CD4-positive, alpha-beta T cell (primary cell): ENCODE results near the gene ADAM23. TPM values are rescaled to one million over a fixed set of nuclear protein-coding genes. Genes with fewer than 3 reads are reported as not detected.

Experiments
- ATAC-seq: fragments of 200-7000 bp; cut with Tn5 transposase; one replicate; pipeline ENCODE4 v1.10.0; 2022; ENCODE audit warnings: mild to moderate bottlenecking; ENCODE audit not compliant: poor library complexity
- CTCF ChIA-PET: fragments of 350-600 bp; sonication (Branson Sonifier 250); formaldehyde crosslinking; loops from one replicate; lab custom pipeline; 2021; ENCODE audit warnings: antibody characterized with exemption, inconsistent platforms; lab: Charles Lee
- POLR2A ChIA-PET: fragments of 350-600 bp; sonication (Branson Sonifier 250); formaldehyde crosslinking; loops from one replicate; lab custom pipeline; 2021; ENCODE audit warnings: antibody characterized with exemption, inconsistent platforms; lab: Charles Lee
- DNase-seq, 14 experiments: peaks; one replicate each; pipeline ENCODE4 v3.0.0-alpha.2; 2013 to 2020; ENCODE audit warnings: mixed read lengths in 2 of 14
- H3K27ac ChIP-seq, 2 donors: one replicate each; pipeline versions ENCODE4 v1.5.1 to v1.7.0; 2013; ENCODE audit warnings: low read length in 2 of 2, low read depth in 1 of 2, mild to moderate bottlenecking in 1 of 2
- H3K27me3 ChIP-seq, 2 experiments: 1 replicate in 1 of 2; 2 replicates in 1 of 2; pipeline versions ENCODE4 v1.6.1 to v1.7.0; 2013; ENCODE audit warnings: low read length in 2 of 2, control low read depth in 1 of 2, mild to moderate bottlenecking in 1 of 2, moderate library complexity in 1 of 2; ENCODE audit not compliant: insufficient read depth in 2 of 2, control insufficient read depth in 1 of 2
- H3K36me3 ChIP-seq: one replicate; pipeline ENCODE4 v1.6.1; 2013; ENCODE audit warnings: low read length, control low read depth; ENCODE audit not compliant: insufficient read depth
- H3K4me1 ChIP-seq: one replicate; pipeline ENCODE4 v1.6.1; 2013; ENCODE audit warnings: low read length, control low read depth; ENCODE audit not compliant: insufficient read depth
- H3K4me3 ChIP-seq: one replicate; pipeline ENCODE4 v1.5.1; 2013; ENCODE audit warnings: mild to moderate bottlenecking, low read length, moderate library complexity
- H3K9me3 ChIP-seq, 2 experiments: 1 replicate in 1 of 2; 2 replicates in 1 of 2; pipeline versions ENCODE4 v1.6.1 to v1.7.0; 2013; ENCODE audit warnings: low read length in 2 of 2, mild to moderate bottlenecking in 2 of 2, control low read depth in 1 of 2, moderate library complexity in 1 of 2; ENCODE audit not compliant: control insufficient read depth in 1 of 2, insufficient read depth in 1 of 2
- H3K27ac Mint-ChIP-seq: one replicate; pipeline ENCODE4 v1.8.0; 2020; ENCODE audit warnings: mixed read lengths
- H3K27me3 Mint-ChIP-seq: one replicate; pipeline ENCODE4 v1.8.0; 2021; ENCODE audit warnings: mixed read lengths
- H3K36me3 Mint-ChIP-seq: one replicate; pipeline ENCODE4 v1.8.0; 2021; ENCODE audit warnings: low read depth, mixed read lengths
- H3K4me1 Mint-ChIP-seq: one replicate; pipeline ENCODE4 v1.8.0; 2021; ENCODE audit warnings: low read depth, mixed read lengths
- H3K4me3 Mint-ChIP-seq: one replicate; pipeline ENCODE4 v1.8.0; 2020; ENCODE audit warnings: mild to moderate bottlenecking, mixed read lengths
- H3K9me3 Mint-ChIP-seq: one replicate; pipeline ENCODE4 v1.8.0; 2020; ENCODE audit warnings: mixed read lengths
- CTCF ChIP-seq: fragments of 200-600 bp; IDR thresholded peaks from one replicate; pipeline ENCODE4 v1.8.0; 2022; ENCODE audit warnings: antibody characterized with exemption, mild to moderate bottlenecking
- intact Hi-C, 2 experiments: fragments of 100-400 bp; cut with DNase I in 1 of 2; cut with micrococcal nuclease in 1 of 2; formaldehyde crosslinking; loops; one replicate each; pipeline versions ENCODE4 v1.15.1 to v1.9.0; 2023 to 2025; cut with DNase I, micrococcal nuclease
- total RNA-seq, 174 experiments: library from RNA in 2 of 174; stranded (reverse) in 2 of 174; gene quantifications; one replicate each; pipeline ENCODE4 v1.2.3 and lab custom pipeline; 2021 to 2026

Gene ADAM23
- total RNA-seq, 2 experiments from 2014 or later, result 6.3 to 7.7 TPM

GRCh38 chr2:206603243-206603642, 159.9 kb downstream of the ADAM23 start:
- Histone ChIP-seq H3K27me3 (no peaks in the 10 kb centered on the region), H3K27ac (no peak overlapping the region), H3K9me3 (no peaks in the 10 kb centered on the region), H3K4me1 (no peaks in the 10 kb centered on the region), H3K36me3 (no peaks in the 10 kb centered on the region), H3K4me3 (no peak overlapping the region)
- intact Hi-C loops, result no loop called here
- H3K27me3 Mint-ChIP-seq, result no peaks in the 10 kb centered on the region
- no peak for DNase-seq
- H3K4me1 Mint-ChIP-seq, result no peaks in the 10 kb centered on the region
- POLR2A ChIA-PET, result no interaction called here
- no peak overlapping the region for H3K4me3 Mint-ChIP-seq
- CTCF ChIA-PET, result interaction anchor here (0.7 kb wide), 1 partner anchor 8 kb away, joined by 3 read pairs; no protein-coding TSS in a partner anchor
- no peaks in the 10 kb centered on the region for H3K9me3 Mint-ChIP-seq
- H3K36me3 Mint-ChIP-seq, result no peaks in the 10 kb centered on the region
- no peak for TF ChIP-seq CTCF
- no peak overlapping the region for H3K27ac Mint-ChIP-seq
- no peak for ATAC-seq

- no peaks in the 10 kb centered on the region for H3K9me3 Mint-ChIP-seq
- CTCF ChIA-PET, result no interaction called here
These were observed 167.1 kb downstream of the ADAM23 start for GRCh38 chr2:206610451-206610850.

GRCh38 chr2:206611191-206611590, 167.9 kb downstream of the ADAM23 start:
- Mint-ChIP-seq H3K27me3 (no peaks in the 10 kb centered on the region), H3K36me3 (no peaks in the 10 kb centered on the region), H3K9me3 (no peaks in the 10 kb centered on the region), H3K27ac (no peak overlapping the region), H3K4me3 (no peak overlapping the region), H3K4me1 (no peaks in the 10 kb centered on the region)
- intact Hi-C loops, result no loop called here
- H3K27ac ChIP-seq, result no peak overlapping the region
- ChIA-PET CTCF (no interaction called here), POLR2A (no interaction called here)
- DNase-seq (no peak), ATAC-seq (no peak)
- H3K4me3 ChIP-seq, result no peak overlapping the region
- H3K9me3 ChIP-seq, result no peaks in the 10 kb centered on the region
- H3K27me3 ChIP-seq, result no peaks in the 10 kb centered on the region
- H3K36me3 ChIP-seq, result no peaks in the 10 kb centered on the region
- H3K4me1 ChIP-seq, result no peaks in the 10 kb centered on the region
- TF ChIP-seq CTCF, result no peak

More at GRCh38 chr2:206610451-206610850, 167.1 kb downstream of the ADAM23 start:
- H3K9me3 ChIP-seq, result no peaks in the 10 kb centered on the region
- H3K4me3 ChIP-seq, result no peak overlapping the region
- H3K27ac ChIP-seq, result no peak overlapping the region
- H3K27me3 ChIP-seq, result no peaks in the 10 kb centered on the region
- Mint-ChIP-seq H3K4me3 (no peak overlapping the region), H3K27ac (no peak overlapping the region), H3K4me1 (no peaks in the 10 kb centered on the region), H3K27me3 (no peaks in the 10 kb centered on the region), H3K36me3 (no peaks in the 10 kb centered on the region)
- intact Hi-C loops, result no loop called here
- no peaks in the 10 kb centered on the region for H3K4me1 ChIP-seq
- POLR2A ChIA-PET, result no interaction called here
- ATAC-seq (no peak), DNase-seq (no peak)
- no peaks in the 10 kb centered on the region for H3K36me3 ChIP-seq
- no peak for TF ChIP-seq CTCF
